ENCODE data around the gene FOXP3. TPM values are rescaled to one million over a fixed set of nuclear protein-coding genes. Genes with fewer than 3 reads are reported as not detected.

The FOXP3 gene
- total RNA-seq, 1 experiment from 2014 or later: 0.68 TPM

GRCh38 chrX:49225858-49226257 lies 38.7 kb downstream of the FOXP3 start:
- Histone ChIP-seq H3K4me2 (ENCODE audit: insufficient read depth, insufficient read length, low read length) (no peak overlapping the region), H3K27me3 (ENCODE audit: insufficient read depth, low read length) (no peaks in the 10 kb centered on the region), H4K5ac (ENCODE audit: insufficient read length, low read depth, low read length) (no peak overlapping the region), H3T11ph (ENCODE audit: low read length) (no peak overlapping the region), H3K56ac (ENCODE audit: insufficient read length, low read depth, low read length) (no peak overlapping the region), H3K79me1 (ENCODE audit: insufficient read depth, low read depth, low read length, poor library complexity, severe bottlenecking) (no peaks in the 10 kb centered on the region), H3K14ac (ENCODE audit: insufficient read depth, low read length) (no peak overlapping the region), H3K23ac (ENCODE audit: insufficient read length, low read depth, low read length) (no peak overlapping the region), H3K79me2 (ENCODE audit: insufficient read depth, low read length) (no peaks in the 10 kb centered on the region), H3K27ac (ENCODE audit: insufficient read length, low read depth, low read length) (no peak overlapping the region), H2BK120ac (ENCODE audit: low read depth, low read length, poor library complexity, severe bottlenecking) (no peak overlapping the region), H4K8ac (replicated peaks; ENCODE audit: insufficient read length, low read depth, low read length) (no peak overlapping the region), H2AFZ (ENCODE audit: low read length) (no peak overlapping the region), H4K91ac (ENCODE audit: insufficient read length, low read depth, low read length) (no peak overlapping the region), H3K9me3 (ENCODE audit: control insufficient read depth, low read depth, low read length) (peaks cover 32% of the 10 kb centered on the region), H3K4me1 (ENCODE audit: insufficient read depth, low read length) (no peaks in the 10 kb centered on the region), H4K20me1 (ENCODE audit: control insufficient read depth, insufficient read depth, insufficient read length) (no peaks in the 10 kb centered on the region), H2BK15ac (ENCODE audit: low read depth, low read length) (no peak overlapping the region), H2BK5ac (ENCODE audit: insufficient read length, low read length) (no peak overlapping the region), H3K18ac (ENCODE audit: insufficient read length, low read depth, low read length) (no peak overlapping the region), H3K9ac (ENCODE audit: extremely low read depth, insufficient read length, low read length) (no peak overlapping the region), H3K4ac (ENCODE audit: low read depth, low read length) (no peak overlapping the region), H2AK5ac (ENCODE audit: insufficient read length, low read length) (no peak overlapping the region), H2BK20ac (ENCODE audit: low read depth, low read length, poor library complexity, severe bottlenecking) (no peak overlapping the region), H3K23me2 (ENCODE audit: insufficient read length, low read depth, low read length, poor library complexity, severe bottlenecking) (no peaks in the 10 kb centered on the region), H2BK12ac (ENCODE audit: insufficient read length, low read depth, low read length) (no peak overlapping the region)
- H3K4me3 Mint-ChIP-seq: no peak overlapping the region
- H3K4me1 Mint-ChIP-seq: peaks cover 4 to 17% of the 10 kb centered on the region in 2 experiments
- H3K9me3 Mint-ChIP-seq: peaks cover 72 to 81% of the 10 kb centered on the region in 2 experiments
- no peak for TF ChIP-seq CTCF (conservative IDR thresholded peaks at IDR 0.05)
- peaks cover 17% of the 10 kb centered on the region for H3K27me3 Mint-ChIP-seq (ENCODE audit: low read depth)
- no peak for DNase-seq
- H3K36me3 Mint-ChIP-seq (ENCODE audit: insufficient read depth in 1 of 3, low read depth in 3 of 3): peaks cover 2 to 4% (median 4%) of the 10 kb centered on the region in 3 experiments; a peak in 4 of 7 replicates
- H3K27ac Mint-ChIP-seq: no peak overlapping the region
- no CpG with 5 or more reads among the region's 14 CpGs for WGBS (ENCODE audit: extremely low coverage, insufficient read length, low lambda C conversion rate)
